HG03025 (cell line): ENCODE measurements around the gene NUP205.
A peak's percentile ranks its signal among the peaks of the same experiment; 100 is the strongest.
"Not testable (repeated sequence)": the region's sequence is repeated elsewhere in the genome, so short reads cannot be mapped to it uniquely, and the experiment has no call there.

Source experiments
- ATAC-seq: cut with Tn5 transposase; IDR thresholded peaks from one replicate; pipeline ENCODE4 v1.9.1; 2021; ENCODE audit warnings: mild to moderate bottlenecking, moderate library complexity; ENCODE audit not compliant: unreplicated experiment, low FRiP score

The NUP205 gene

DNA sequence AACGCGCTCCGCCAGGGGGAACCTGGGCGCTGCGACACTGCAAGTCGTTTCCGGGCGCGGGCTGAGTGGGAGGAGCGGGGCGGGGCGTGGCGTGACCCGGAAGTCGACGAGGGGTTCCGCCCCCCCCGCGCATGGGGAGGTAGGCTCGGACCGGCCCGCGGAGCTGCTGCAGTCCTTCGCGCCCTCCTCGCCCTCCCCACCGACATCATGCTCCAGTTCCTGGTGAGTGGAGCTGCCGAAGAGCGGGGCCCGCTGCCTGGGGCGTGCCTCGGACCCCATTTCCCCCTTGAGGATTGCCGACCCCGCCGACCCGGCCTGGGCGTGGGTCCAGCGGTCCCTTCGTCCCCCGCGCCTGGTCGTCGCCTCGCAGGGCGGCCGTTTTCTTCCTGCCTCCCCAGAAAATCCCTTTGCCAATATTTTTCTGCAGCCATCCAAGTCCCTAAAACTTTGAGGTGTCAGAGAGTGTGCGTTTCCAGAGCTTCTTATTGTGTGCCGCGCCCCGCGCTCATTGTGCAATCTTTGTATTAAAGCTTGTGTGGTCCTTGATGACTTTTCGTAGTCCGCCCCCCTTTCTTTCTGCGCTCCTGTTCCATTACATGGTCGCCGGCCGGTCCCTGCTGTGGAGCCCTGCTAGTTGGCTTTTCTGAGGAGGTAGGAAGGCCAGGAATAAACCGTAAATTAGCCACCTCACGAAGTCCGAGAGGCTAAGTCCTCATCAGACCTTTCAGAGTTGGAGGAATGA lies 104.8 kb downstream of the NUP205 start, which contains the start of gene STMP1:
Gene STMP1 (plus strand): TSS at position 142 of the 742 bp plus-strand sequence.
- peak; percentile 91 for ATAC-seq

DNA sequence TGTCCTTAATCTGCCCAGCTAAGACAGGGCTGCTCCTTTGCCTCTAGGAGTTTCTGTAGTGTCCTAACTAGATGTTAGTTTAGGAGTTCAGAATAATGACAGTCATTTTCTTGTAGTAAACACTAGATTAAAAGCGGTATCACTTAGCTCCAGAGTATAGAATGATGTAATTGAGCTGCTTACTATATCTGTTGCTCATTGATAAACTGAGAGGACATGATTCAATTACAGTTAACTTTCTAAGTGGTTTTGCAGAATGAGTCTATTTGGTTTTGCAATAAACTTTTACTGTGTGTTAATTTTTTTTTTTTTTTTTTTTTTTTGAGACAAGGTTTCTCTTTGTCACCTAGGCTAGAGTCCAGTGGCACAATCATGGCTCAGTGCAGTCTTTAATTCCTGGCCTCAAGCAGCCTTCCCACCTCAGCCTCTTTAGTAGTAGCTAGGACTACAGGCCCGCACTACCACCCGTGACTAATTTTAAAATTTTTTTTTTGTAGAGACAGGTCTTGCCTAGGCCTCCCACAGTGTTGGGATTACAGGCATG lies 106.4 kb downstream of the NUP205 start:
- no peak for ATAC-seq

DNA sequence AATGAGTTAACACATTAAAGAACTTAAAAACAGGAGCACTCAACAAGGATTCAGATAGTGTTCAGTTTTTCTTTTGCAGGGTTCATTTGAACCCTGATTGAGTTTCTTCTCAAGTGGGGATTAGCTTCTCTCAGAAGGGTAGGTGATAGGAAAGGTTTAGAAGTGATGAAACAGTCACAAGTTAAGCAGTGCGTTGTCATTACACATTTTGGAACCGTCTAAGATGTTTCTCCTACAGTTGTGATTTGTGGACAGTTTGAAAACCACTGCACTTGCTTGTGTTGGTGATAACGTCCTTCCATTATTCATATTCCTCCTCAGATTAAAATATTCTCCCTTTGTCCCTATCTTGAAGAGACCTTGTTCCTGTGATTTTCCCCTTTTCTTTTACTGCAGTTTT lies 107.3 kb downstream of the NUP205 start:
- ATAC-seq: no peak

DNA sequence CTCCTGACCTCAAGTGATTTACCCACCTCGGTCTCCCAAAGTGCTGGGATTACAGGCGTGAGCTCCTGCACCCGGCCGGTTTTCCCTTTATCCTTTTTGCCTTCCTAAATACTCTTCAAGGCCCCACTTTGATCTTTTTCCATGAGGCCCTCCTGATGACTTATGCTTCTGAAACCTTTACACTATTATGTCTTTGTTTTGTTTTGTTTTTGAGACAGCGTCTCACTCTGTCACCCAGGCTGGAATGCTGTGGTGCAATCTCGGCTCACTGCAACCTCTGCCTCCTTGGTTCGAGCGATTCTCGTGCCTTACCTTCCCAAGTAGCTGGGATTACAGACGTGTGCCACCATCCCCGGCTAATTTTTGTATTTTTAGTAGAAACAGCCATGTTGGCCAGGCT lies 108.4 kb downstream of the NUP205 start:
- ATAC-seq: no peak

DNA sequence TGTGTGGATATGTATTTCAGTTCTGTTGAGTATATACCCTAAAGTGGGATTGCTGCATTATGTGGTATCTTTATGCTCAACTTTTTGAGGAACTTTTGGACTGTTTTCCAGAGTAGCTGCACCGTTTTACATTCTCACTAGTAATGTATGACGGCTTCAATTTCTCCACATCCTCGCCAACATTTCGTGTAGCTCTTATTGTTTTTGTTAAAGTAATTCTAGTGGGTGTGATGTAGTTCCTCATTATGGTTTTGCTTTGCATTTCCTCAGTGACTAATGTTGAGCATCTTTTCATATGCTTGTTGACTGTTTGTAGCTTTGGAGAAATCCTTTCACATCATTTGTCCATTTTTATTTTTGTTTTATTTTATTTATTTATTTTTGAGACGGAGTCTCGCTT lies 109.1 kb downstream of the NUP205 start:
- no peak for ATAC-seq

DNA sequence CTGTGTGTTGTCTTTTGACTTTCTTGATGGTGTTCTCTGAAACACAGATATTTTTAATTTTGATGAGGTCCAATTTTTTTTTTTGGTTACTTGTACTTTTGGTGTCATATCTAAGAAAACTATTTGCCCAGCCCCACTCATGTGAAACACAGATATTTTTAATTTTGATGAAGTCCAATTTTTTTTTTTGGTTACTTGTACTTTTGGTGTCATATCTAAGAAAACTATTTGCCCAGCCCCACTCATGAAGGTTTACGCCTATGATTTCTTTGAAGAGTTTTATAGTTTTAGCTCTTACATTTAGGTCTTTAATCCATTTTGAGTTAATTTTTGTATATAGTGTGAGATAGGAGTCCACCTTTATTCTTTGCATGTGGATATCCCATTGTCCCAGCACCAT lies 109.9 kb downstream of the NUP205 start:
- ATAC-seq: not testable (repeated sequence)

DNA sequence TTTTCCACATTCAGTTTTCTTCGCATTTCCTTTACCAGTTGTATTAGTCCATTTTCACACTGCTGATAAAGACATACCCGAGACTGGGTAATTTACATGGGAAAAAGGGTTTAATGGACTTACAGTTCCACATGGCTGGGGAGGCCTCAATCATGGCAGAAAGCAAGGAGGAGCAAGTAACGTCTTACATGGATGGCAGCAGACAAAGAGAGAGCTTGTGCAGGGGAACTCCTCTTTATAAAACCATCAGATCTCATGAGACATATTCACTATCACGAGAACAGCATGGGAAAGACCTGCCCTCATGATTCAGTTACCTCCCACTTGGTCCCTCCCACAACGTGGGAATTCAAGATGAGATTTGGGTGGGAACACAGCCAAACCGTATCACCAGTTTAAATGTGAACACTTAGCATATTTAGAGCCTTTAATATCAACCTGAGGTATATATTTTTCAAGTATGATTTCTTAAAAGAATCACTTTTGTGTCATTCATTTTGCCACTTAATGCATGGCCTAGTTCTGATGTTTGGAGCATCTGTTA lies 111.2 kb downstream of the NUP205 start:
- ATAC-seq: not testable (repeated sequence)

DNA sequence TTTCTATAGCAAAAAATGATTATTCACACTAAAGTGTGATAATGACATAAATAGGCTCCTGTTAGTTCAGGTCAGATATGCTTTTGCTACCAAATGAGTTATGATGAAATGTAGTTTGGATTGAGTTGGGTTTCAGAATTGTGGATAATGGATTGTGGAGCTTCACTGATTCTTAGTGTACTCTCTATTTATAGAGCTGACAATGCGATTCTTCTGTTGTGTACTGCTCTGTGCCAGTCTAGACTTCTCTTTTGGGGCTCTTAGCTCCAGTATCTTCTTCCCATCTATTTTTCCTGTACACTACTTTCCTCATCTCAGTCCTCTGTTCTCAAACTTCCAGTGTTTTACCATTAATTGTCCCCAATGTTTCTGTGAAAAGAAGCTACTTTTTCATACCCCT lies 112.1 kb downstream of the NUP205 start:
- ATAC-seq: no peak

DNA sequence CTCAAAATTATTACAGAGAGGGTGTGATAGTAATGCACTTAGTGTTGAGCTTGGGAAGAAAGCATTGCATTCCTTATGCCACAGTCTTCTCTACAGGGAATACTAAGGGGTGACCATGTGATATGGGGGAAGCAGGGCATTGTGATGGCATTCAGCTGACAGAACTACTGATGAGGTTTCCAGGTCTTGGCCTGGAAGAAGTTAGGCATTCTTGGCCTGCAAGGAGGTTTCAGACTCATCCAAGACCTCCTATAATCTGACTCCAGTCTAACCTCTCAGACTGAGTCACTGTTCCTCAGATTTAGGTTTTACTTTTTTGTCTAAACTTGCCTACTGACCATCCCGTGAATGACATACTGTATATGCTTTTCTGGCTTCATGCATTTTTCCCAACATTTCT lies 112.5 kb downstream of the NUP205 start:
- no peak for ATAC-seq

DNA sequence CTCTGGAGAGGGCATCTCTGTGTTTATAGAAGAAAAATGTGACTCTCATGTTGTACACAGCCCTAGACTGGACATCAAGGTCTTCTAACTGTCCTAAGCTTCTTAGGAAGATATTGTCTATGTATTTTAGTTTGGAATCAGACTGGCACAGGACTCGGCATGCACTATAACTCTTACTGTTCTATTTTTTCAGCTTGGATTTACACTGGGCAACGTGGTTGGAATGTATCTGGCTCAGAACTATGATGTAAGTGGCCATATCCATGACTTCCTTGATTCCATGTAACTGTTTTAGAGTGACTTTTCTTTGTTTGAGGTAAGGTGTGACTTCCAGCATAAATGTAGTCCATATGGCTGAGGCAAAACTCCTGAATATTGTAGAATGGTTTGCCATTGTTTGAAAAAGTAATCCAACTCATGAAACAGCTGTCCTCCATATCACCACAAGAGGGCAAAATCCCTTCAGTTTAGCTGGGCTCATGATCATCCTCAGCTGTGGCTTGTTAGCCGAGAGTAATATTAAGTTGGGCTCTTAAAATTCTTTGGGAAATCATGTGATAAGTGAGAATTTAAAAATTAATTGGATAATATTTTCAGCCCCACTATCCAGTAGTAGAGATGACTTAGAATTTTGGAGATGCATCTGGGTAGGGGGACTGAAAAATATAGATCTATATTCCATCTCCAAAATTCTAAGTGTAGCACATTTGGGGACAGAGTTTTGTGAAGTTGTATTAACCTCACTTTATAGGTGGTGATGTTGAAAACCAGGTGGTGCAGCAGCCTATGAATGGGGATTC lies 115.0 kb downstream of the NUP205 start:
- peak; percentile 78 for ATAC-seq

DNA sequence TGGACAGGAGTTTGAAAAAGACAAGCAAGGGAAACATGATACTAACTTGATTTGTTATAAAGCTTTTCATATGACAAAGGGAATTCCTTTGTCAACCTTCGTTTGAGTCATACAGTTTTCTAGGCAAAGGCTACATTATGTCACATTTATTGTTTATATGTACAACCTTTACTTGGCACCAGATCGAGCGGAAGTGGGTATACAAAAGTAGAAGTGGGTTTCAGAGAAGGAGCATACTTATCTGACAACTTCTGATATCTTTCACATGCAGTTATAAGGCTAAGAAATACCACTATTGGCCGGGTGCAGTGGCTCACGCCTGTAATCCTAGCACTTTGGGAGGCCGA lies 115.6 kb downstream of the NUP205 start:
- ATAC-seq: no peak

DNA sequence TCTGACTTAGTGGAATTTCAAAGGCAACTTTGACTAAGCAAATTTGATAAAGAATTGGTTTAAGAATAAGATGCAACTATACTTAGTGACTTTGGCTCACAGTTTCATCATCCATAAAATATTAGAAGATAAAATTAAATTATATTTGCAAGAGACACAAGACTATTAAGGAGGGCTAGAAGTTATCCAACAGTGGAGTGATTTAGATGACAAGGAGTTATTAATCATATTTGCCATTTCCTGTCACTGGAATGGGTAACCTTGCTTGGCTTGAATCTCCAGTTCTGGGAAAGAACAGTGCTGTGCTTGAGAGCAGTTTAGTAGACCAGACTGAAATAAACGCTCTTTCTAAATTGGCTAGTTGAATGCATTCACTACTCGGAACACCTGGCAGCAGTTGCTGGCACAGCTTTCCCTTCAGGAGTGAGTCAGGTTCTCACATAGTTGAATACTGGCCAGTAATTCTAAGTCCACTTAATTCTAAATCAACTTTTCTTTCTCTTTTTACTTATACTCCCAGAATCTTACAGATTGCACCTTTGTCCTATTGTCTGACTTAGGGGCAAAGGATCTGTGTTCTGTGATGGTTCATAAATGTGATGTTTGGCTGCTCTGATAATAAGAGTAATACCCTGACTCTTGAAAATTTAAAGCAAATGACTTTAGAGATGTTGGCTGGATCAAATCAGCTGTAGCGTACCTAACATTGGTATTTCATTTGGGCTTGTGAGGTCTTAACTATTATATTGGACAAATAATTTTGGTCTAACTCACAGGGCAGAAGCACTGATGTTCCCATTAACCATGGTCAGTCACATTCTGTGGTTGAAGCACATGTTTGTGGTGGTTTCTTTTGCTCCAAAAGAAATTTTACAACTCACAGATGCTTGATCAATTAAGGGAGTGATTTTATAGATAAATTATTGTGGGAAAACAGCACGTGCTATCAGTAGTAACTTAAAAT lies 121.2 kb downstream of the NUP205 start:
- ATAC-seq: no peak

DNA sequence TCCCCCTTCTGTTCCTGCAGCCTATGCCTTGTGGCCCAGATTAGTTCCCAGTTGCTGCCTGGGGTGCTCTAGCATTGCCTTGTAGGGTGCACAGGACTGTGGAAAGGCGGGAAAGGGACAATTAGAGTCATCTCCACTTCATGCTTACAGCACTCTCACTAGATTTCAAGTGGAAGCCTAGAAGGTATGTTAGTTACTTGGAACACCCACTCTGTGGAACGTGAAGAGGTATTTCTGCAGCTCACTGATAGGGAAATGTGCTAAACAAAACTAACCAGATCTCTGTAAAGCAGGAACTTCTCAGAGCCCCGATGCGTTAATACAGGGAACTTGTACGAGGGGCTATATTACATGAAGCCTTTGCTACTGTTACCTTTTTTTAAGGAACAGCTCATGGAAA lies 124.0 kb downstream of the NUP205 start:
- ATAC-seq: no peak

DNA sequence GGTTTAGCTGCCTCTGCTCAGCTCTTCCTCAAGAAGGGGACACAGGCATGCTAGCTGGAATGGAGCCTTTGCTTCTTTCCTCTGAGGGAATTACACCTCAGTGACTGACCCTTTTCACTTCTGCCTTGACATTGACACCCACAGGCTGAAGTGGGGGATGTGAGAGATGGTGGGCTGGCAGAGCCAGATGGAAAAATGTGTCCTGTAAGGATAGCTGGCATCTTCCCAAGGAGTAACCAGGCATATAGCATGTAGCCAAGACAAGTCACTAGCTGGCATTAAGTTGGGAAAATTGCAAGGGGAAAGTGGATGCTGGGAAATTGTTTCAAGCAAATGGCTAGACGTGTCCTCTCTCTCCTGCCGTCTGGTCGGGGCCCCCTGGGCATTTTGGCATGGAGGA lies 124.5 kb downstream of the NUP205 start:
- no peak for ATAC-seq

DNA sequence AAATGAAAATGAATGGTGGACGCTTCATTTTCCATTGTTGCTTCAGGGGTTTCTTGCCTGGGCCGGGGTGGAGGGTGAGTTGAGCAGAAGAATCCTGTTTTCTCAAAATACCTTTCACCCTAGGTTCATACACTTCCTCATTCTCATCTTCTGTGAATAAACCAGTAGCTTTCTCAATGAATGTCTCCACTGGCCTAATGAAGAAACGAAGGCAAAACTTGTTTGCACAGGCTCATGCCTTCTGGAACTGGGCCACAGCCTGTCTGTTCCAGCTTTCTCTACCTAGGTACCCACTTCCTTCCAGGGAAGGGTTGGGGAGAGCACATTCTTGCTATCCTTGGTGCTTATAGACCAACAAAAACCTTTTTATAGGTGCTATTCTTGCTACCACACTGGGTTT lies 125.9 kb downstream of the NUP205 start:
- no peak for ATAC-seq

DNA sequence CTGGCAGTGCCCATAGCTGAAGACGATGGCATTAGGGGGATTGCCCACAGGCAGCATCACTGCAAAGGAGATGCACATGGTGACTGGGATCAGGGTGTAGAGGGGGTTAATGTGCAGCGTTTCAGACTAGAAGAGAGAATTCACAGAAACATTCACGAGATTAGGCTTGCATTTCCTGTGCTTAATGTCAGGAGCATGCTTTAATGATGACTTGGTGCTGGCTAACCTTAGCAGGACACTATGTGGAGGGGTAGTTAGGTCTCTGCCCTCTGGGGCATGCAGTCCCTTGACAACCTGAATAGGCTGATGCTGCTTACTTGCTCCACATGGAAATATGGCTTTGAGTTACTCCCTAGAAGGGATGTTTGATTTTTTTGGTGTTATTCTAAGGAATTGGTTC lies 126.4 kb downstream of the NUP205 start:
- no peak for ATAC-seq

DNA sequence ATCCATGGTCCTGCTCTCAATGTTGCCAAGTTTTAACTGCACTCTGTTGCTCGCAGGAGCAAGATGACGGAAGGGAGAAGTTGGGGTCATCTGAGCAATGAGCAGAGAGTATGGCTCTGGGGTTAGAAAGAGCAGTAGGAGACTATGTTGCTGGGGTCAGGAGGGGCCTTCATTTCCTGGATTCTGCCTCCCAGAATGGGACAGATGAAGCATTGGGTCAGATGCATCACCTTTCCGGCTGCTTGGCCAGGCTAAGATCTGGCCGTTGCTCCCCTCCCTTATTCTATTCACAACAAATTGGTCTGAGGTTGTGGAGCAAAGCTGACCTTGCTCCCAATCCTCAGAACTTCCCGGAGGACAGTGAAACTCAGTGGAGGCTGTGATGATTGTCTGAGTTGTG lies 127.0 kb downstream of the NUP205 start:
- ATAC-seq: no peak

DNA sequence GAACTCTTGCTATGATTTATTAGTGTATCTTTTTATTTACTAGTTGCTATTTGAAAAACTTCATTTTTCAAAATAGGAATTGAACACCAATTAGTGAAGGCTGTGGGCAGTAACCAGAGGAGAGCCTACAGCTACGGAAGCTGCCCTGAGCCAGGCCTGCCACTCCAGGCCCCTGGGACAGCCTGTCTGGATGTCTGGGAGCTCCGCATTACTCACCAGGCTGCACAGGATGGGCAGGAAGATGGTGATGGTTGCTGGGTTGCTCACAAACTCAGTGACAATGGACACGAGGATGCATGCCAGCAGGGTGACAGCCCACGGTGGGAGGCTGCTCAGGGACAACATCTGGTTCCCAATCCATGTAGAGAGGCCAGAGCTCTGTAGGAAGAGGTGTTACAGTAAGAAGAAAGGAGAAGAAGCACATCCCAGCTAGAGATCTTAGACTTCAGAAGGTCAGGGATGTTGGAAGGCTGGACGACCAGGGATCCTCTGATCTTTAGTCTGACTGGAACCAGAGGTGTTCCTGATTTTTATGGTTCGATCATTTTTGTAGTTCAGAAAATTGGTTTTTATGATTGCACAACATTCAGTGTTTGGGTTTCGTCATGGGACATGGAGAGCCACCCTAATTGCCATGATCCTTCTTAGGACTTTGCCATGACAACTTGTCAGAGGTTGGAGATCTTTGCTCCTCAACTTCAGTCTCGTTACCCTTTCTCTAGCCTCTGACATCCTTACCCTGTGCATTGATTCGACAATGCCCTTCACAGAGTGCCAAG lies 127.8 kb downstream of the NUP205 start:
- ATAC-seq: no peak

DNA sequence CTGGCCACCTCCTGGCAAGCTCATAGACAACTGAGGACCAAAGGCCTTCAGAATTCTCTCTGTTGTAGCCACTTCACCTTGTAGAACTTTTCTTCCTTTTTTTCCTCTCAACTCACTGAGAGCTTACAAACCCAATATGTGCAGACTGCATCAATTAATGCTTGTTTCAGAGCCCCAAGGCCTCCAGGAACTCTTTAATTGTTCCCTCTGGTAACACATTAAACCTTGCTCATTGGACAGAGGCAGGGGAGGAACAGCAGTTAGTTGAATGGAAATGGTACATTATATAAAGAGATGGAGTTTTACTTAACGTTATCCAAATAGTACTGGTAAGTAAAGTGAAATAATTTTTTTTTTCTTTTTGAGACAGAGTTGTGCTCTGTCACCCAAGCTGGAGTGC lies 129.7 kb downstream of the NUP205 start:
- no peak for ATAC-seq

DNA sequence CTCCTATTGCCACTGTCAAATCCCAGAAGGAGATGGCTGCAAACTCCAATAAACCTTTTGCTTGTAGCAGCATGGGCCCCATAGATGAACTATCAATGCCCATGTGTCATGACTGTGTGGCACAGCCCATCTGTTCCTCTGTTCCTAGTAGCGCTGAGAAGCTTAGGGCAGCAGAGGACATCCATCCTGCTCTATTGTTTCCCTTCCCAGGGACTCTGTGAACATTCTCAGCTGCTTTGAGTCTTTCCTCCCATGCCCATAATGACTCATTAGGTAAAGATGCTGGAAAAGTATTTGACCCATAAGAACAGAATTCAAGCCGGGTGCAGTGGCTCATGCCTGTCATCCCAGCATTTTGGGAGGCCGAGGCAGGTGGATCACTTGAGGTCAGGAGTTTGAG lies 132.8 kb downstream of the NUP205 start:
- ATAC-seq: no peak
